Astrocyte of the spinal cord (primary cell): ENCODE data around the gene TEX101.
"Not testable (repeated sequence)": the region's sequence is repeated elsewhere in the genome, so short reads cannot be mapped to it uniquely, and the experiment has no call there.

Source experiments
- DNase-seq: peaks from one replicate; pipeline ENCODE4 v3.0.0; 2011; ENCODE audit warnings: low read depth, low spot score
- H3K4me3 ChIP-seq: 2 replicates; pipeline ENCODE4 v1.5.1; 2011; ENCODE audit warnings: low read depth, mild to moderate bottlenecking, low read length, moderate library complexity
- CTCF ChIP-seq: IDR thresholded peaks from 2 replicates; pipeline ENCODE4 v1.5.1; 2012; ENCODE audit warnings: low read depth, mild to moderate bottlenecking, low read length, inconsistent platforms
- in situ Hi-C: cut with HindIII; loops from 2 replicates; pipeline ENCODE4 v1.10.0; 2017; ENCODE audit warnings: low sequenced_read_pairs

TEX101 gene

GRCh38 chr19:43430976-43431375 is 16.3 kb downstream of the TEX101 start:
- TF ChIP-seq CTCF: no peak
- no peak for DNase-seq
- no peak overlapping the region for H3K4me3 ChIP-seq
- in situ Hi-C loops: no loop called here

- DNase-seq: no peak
- no peak overlapping the region for H3K4me3 ChIP-seq
- no peak for TF ChIP-seq CTCF
- in situ Hi-C loops: no loop called here
Observed at GRCh38 chr19:43433358-43433673, 18.6 kb downstream of the TEX101 start.

- H3K4me3 ChIP-seq: no peak overlapping the region
- DNase-seq: no peak
- TF ChIP-seq CTCF: no peak
- in situ Hi-C loops: no loop called here
Observed at GRCh38 chr19:43433689-43434088, 19.0 kb downstream of the TEX101 start.

GRCh38 chr19:43435775-43436174 is 21.1 kb downstream of the TEX101 start:
- no peak overlapping the region for H3K4me3 ChIP-seq
- in situ Hi-C loops: no loop called here
- no peak for DNase-seq

GRCh38 chr19:43437284-43437683 is 22.6 kb downstream of the TEX101 start:
- not testable (repeated sequence) for DNase-seq

More at GRCh38 chr19:43435775-43436174, 21.1 kb downstream of the TEX101 start:
- TF ChIP-seq CTCF: no peak

GRCh38 chr19:43437712-43438111 is 23.0 kb downstream of the TEX101 start:
- no peak overlapping the region for H3K4me3 ChIP-seq
- no peak for TF ChIP-seq CTCF
- in situ Hi-C loops: no loop called here
- DNase-seq: no peak

More at GRCh38 chr19:43437284-43437683, 22.6 kb downstream of the TEX101 start:
- in situ Hi-C loops, H3K4me3 ChIP-seq: not testable (repeated sequence)

- no peak overlapping the region for H3K4me3 ChIP-seq
- DNase-seq: no peak
- no peak for TF ChIP-seq CTCF
- in situ Hi-C loops: no loop called here
Observed at GRCh38 chr19:43438291-43439031, 23.8 kb downstream of the TEX101 start.
